A549 (cell line): ENCODE results near the gene TESMIN. TPM values are rescaled to one million over a fixed set of nuclear protein-coding genes. Genes with fewer than 3 reads are reported as not detected.

Experiments
- ATAC-seq, 2 experiments: fragments of 200-7000 bp in 1 of 2; fragments of >200 bp in 1 of 2; cut with Nextera tagmentation in 1 of 2; cut with Tn5 transposase in 1 of 2; 3 replicates each; pipeline versions ENCODE4 v1.8.0 to v1.9.1; 2018 to 2020; ENCODE audit warnings: mild to moderate bottlenecking in 1 of 2, moderate library complexity in 1 of 2
- CTCF ChIA-PET: fragments of 300-600 bp; sonication (Branson Sonifier 250); formaldehyde crosslinking; extraction: SDS; loops from one replicate; lab custom pipeline; 2021; ENCODE audit warnings: antibody characterized with exemption, inconsistent platforms; lab: Yijun Ruan, JAX
- POLR2A ChIA-PET: fragments of 350-600 bp; formaldehyde crosslinking; extraction: SDS; loops from one replicate; lab custom pipeline; 2021; ENCODE audit warnings: antibody characterized with exemption, inconsistent platforms; lab: Yijun Ruan, JAX
- DNase-seq, 2 experiments: peaks; one replicate each; pipeline versions ENCODE4 v3.0.0 to v3.0.0-alpha.2; 2011 to 2016; ENCODE audit warnings: low read depth in 1 of 2, low spot score in 1 of 2
- FAIRE-seq: peaks from 2 replicates; lab custom pipeline; 2011; peaks lifted over from hg19 to GRCh38; lab: Jason Lieb, UNC
- H3K27ac ChIP-seq, 2 experiments: fragments of >200 bp; sonication (Bioruptor Twin); formaldehyde crosslinking; 3 replicates each; pipeline ENCODE4 v1.5.1; 2016 to 2017
- H3K4me1 ChIP-seq: fragments of >200 bp; sonication (Bioruptor Twin); formaldehyde crosslinking; 3 replicates; pipeline ENCODE4 v1.6.1; 2016
- H3K4me2 ChIP-seq: fragments of >200 bp; sonication (Bioruptor Twin); formaldehyde crosslinking; 3 replicates; pipeline ENCODE4 v1.6.1; 2016
- H3K4me3 ChIP-seq: fragments of >200 bp; sonication (Bioruptor Twin); formaldehyde crosslinking; 3 replicates; pipeline ENCODE4 v1.5.1; 2016
- H3K9me3 ChIP-seq: fragments of >200 bp; sonication (Bioruptor Twin); formaldehyde crosslinking; 3 replicates; pipeline ENCODE4 v1.6.1; 2016
- BHLHE40 ChIP-seq: IDR thresholded peaks from 2 replicates; pipeline ENCODE4 v1.6.1; 2012; ENCODE audit warnings: low read depth, low read length, inconsistent platforms
- CBX8 ChIP-seq: fragments of 200-600 bp; sonication (generic); IDR thresholded peaks from 2 replicates; pipeline ENCODE4 v1.6.1; 2016
- CEBPB ChIP-seq, 2 experiments: fragments of >200 bp in 1 of 2; sonication (Bioruptor Twin) in 1 of 2; formaldehyde crosslinking in 1 of 2; IDR thresholded peaks; 2 replicates each; pipeline ENCODE4 v1.6.1; 2012 to 2016
- CHD2 ChIP-seq: fragments of 150-350 bp; IDR thresholded peaks from 2 replicates; pipeline ENCODE4 v1.6.1; 2014; ENCODE audit warnings: low read length; ENCODE audit not compliant: partially characterized antibody
- CHD4 ChIP-seq: fragments of 200-600 bp; sonication (generic); IDR thresholded peaks from 2 replicates; pipeline ENCODE4 v1.6.1; 2016; ENCODE audit warnings: antibody characterized with exemption, mild to moderate bottlenecking, borderline replicate concordance
- EHMT2 ChIP-seq: fragments of 200-600 bp; sonication (generic); IDR thresholded peaks from 2 replicates; pipeline ENCODE4 v1.6.1; 2016; ENCODE audit warnings: antibody characterized with exemption, low read depth, mild to moderate bottlenecking, moderate library complexity
- EP300 ChIP-seq, 2 experiments: fragments of >200 bp; sonication (Bioruptor Twin); formaldehyde crosslinking; IDR thresholded peaks; 2 replicates in 1 of 2; 3 replicates in 1 of 2; pipeline ENCODE4 v1.6.1; 2016 to 2017
- ESRRA ChIP-seq: fragments of 150-350 bp; IDR thresholded peaks from 2 replicates; pipeline ENCODE4 v1.6.1; 2014; ENCODE audit warnings: mild to moderate bottlenecking, low read length, borderline replicate concordance
- FOSB ChIP-seq: fragments of 250-450 bp; sonication (Bioruptor Pico); IDR thresholded peaks from 2 replicates; pipeline ENCODE4 v1.5.0; 2020; ENCODE audit warnings: mild to moderate bottlenecking, moderate library complexity
- FOXS1 ChIP-seq: fragments of 250-450 bp; sonication (Bioruptor Pico); IDR thresholded peaks from 2 replicates; pipeline ENCODE4 v1.5.0; 2020; ENCODE audit warnings: mild to moderate bottlenecking, moderate library complexity
- GATA3 ChIP-seq: IDR thresholded peaks from 2 replicates; pipeline ENCODE4 v1.6.1; 2012; ENCODE audit warnings: borderline replicate concordance
- HDAC2 ChIP-seq: fragments of 200-600 bp; sonication (generic); IDR thresholded peaks from 2 replicates; pipeline ENCODE4 v1.6.1; 2016
- HEYL ChIP-seq: fragments of 250-450 bp; sonication (Bioruptor Pico); IDR thresholded peaks from 2 replicates; pipeline ENCODE4 v1.8.0; 2021; ENCODE audit warnings: mild to moderate bottlenecking, moderate library complexity
- KDM1A ChIP-seq: fragments of 200-600 bp; sonication (generic); IDR thresholded peaks from 2 replicates; pipeline ENCODE4 v1.6.1; 2016; ENCODE audit warnings: low read depth, mild to moderate bottlenecking
- MAFK ChIP-seq: fragments of 450-650 bp; IDR thresholded peaks from 2 replicates; pipeline ENCODE4 v1.6.1; 2014; ENCODE audit not compliant: partially characterized antibody
- PHF8 ChIP-seq: fragments of 200-600 bp; sonication (generic); IDR thresholded peaks from 2 replicates; pipeline ENCODE4 v1.6.1; 2016; ENCODE audit warnings: low read depth, mild to moderate bottlenecking, antibody characterized with exemption, moderate library complexity, borderline replicate concordance
- POLR2A ChIP-seq: IDR thresholded peaks from 2 replicates; pipeline ENCODE4 v1.6.1; 2012; ENCODE audit warnings: mild to moderate bottlenecking, low read length
- RAD21 ChIP-seq, 2 experiments: fragments of >200 bp in 1 of 2; sonication (Bioruptor Twin) in 1 of 2; formaldehyde crosslinking in 1 of 2; IDR thresholded peaks in 1 of 2; conservative IDR thresholded peaks in 1 of 2; 2 replicates in 1 of 2; 3 replicates in 1 of 2; pipeline ENCODE4 v1.6.1; 2012 to 2018; ENCODE audit warnings: inconsistent platforms in 1 of 2
- RARB ChIP-seq: fragments of 250-450 bp; sonication (Bioruptor Pico); IDR thresholded peaks from 2 replicates; pipeline ENCODE4 v1.8.0; 2021; ENCODE audit warnings: mild to moderate bottlenecking, moderate library complexity
- RCOR1 ChIP-seq: fragments of 150-350 bp; IDR thresholded peaks from 2 replicates; pipeline ENCODE4 v1.6.1; 2014; ENCODE audit warnings: antibody characterized with exemption, low read length, low read depth
- RFX5 ChIP-seq: fragments of 450-650 bp; IDR thresholded peaks from 2 replicates; pipeline ENCODE4 v1.7.1; 2014; ENCODE audit warnings: antibody characterized with exemption, mild to moderate bottlenecking, moderate library complexity
- SREBF2 ChIP-seq: fragments of 450-650 bp; IDR thresholded peaks from 2 replicates; pipeline ENCODE4 v1.6.1; 2014; ENCODE audit warnings: mild to moderate bottlenecking, moderate library complexity
- ZC3H11A ChIP-seq: fragments of 450-650 bp; IDR thresholded peaks from 2 replicates; pipeline ENCODE4 v1.6.1; 2014; ENCODE audit warnings: antibody characterized with exemption, mild to moderate bottlenecking
- ZNF302 ChIP-seq: fragments of 250-450 bp; sonication (Bioruptor Pico); IDR thresholded peaks from 2 replicates; pipeline ENCODE4 v1.9.0; 2021; ENCODE audit warnings: inconsistent platforms, mild to moderate bottlenecking, moderate library complexity
- WGBS: methylation state at CpG from one replicate; pipeline ENCODE4 v1.1.6; 2017; ENCODE audit errors: missing lambda C conversion rate; 5-methylcytosine and 5-hydroxymethylcytosine counted together
- polyA plus RNA-seq, 4 experiments: library from polyadenylated mRNA; depleted of rRNA in 3 of 4; stranded (reverse); fragments of >200 nt; fragmentation: RNase III in 1 of 4; extraction: RNeasy Plus Mini Kit Qiagen cat#74134 plus additional on column Dnase treatment in 1 of 4; gene quantifications; 2 replicates in 3 of 4; 3 replicates in 1 of 4; pipeline ENCODE4 v1.2.3, GENCODE V29; 2011 to 2017
- TF ChIP-seq, protein P1 (sequence below): IDR thresholded peaks from 2 replicates; pipeline ENCODE4 v1.6.1; 2012
- TF ChIP-seq, protein P2 (sequence below): fragments of 250-450 bp; sonication (Bioruptor Pico); IDR thresholded peaks from 2 replicates; pipeline ENCODE4 v1.5.0; 2021; ENCODE audit warnings: mild to moderate bottlenecking, moderate library complexity, borderline replicate concordance
- TF ChIP-seq, protein P3 (sequence below): fragments of 250-450 bp; sonication (Bioruptor Pico); IDR thresholded peaks from 2 replicates; pipeline ENCODE4 v1.5.0; 2020; ENCODE audit warnings: low read depth, mild to moderate bottlenecking, moderate library complexity
- TF ChIP-seq, protein P4 (sequence below): fragments of 450-650 bp; IDR thresholded peaks from 2 replicates; pipeline ENCODE4 v1.6.1; 2014; ENCODE audit warnings: antibody characterized with exemption

The TESMIN gene
- polyA plus RNA-seq, 2 of the 4 experiments (the other 2 are of a cell fraction) = 4.5 to 5.2 TPM

DNA sequence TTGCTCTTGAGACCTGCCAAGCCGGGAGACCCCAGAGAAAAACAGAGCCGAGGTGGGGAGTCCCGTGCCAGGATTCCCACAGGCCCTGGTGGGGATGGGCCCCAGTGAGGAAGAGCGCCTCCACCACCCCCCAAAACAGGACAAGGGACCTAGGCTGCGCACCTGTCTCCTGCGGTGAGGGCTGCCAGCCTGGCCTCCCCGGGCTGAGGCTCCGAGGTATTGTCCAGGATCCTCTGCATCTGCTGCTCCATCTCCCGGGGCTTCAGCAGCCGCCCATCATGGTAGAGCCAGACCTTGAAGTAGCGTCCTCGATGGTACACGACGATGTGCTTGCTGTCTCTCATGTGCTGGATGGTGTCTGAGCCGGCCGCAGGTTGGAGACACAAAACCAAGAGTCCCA lies 33.3 kb upstream of the TESMIN start:
- WGBS = 97% methylated on average over 12 of the region's 16 CpGs
- H3K4me2 ChIP-seq = no peak overlapping the region
- ChIA-PET POLR2A (no interaction called here), CTCF (interaction anchor here (0.9 kb wide), 1 partner anchor 16 kb away, joined by 3 read pairs; no protein-coding TSS in a partner anchor)
- ATAC-seq = no peak
- H3K27ac ChIP-seq = no peak overlapping the region
- no peak overlapping the region for H3K4me3 ChIP-seq
- H3K4me1 ChIP-seq = no peaks in the 10 kb centered on the region
- FAIRE-seq = no peak
- TF ChIP-seq ESRRA (no peak), CHD2 (no peak), HEYL (no peak), FOXS1 (CRISPR knock-in tag) (no peak), GATA3 (no peak), MAFK (no peak), ZNF302 (CRISPR knock-in tag) (no peak), EP300 (IDR thresholded peaks at IDR 0.05) (no peak), SREBF2 (no peak), EHMT2 (no peak), POLR2A (no peak)
- DNase-seq = no peak
- no peaks in the 10 kb centered on the region for H3K9me3 ChIP-seq

DNA sequence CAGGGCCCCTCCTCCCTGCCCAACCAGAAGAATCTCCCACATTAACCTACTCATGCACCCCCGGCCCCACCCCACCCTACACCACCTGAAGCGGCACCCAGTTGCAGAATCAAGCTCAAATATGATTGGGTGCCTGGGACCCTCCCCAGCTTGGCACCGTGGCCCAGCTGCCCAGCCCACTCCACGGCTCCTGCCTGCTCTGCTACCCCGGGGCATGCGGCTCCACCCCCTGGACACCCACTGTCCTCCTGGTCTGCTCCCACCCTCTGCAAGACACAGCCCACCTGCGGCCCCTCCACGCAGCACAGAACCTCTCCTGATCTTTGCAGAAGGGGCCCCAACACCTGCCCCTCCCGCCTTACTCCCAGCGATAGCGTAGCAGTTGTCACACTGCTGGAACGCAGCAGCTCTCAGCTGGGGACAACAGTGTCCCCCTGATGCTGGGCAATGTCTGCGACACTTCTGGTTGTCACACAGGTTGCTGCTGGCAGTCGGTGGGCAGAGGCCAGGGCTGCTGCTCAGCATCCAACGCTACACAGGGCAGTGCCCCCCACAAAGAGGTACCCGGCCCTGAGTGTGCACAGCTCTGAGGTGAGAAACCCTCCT lies 32.0 kb upstream of the TESMIN start:
- FAIRE-seq (no peak), ATAC-seq (peak in 1 of 2 experiments; percentile 50; a peak in 1 of 6 replicates), DNase-seq (no peak)
- Histone ChIP-seq H3K4me1 (no peaks in the 10 kb centered on the region), H3K4me3 (no peak overlapping the region), H3K27ac (no peak overlapping the region), H3K9me3 (no peaks in the 10 kb centered on the region), H3K4me2 (no peak overlapping the region)
- WGBS = 89% methylated on average over 13 of the region's 16 CpGs
- CTCF ChIA-PET = interaction anchor here (1.5 kb wide), 1 partner anchor 16 kb away, joined by 5 read pairs; no protein-coding TSS in a partner anchor
- POLR2A ChIA-PET = no interaction called here
- TF ChIP-seq CBX8 (no peak), CHD4 (no peak)
- TF ChIP-seq, protein P1, sequence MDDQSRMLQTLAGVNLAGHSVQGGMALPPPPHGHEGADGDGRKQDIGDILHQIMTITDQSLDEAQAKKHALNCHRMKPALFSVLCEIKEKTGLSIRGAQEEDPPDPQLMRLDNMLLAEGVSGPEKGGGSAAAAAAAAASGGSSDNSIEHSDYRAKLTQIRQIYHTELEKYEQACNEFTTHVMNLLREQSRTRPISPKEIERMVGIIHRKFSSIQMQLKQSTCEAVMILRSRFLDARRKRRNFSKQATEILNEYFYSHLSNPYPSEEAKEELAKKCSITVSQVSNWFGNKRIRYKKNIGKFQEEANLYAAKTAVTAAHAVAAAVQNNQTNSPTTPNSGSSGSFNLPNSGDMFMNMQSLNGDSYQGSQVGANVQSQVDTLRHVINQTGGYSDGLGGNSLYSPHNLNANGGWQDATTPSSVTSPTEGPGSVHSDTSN = no peak

DNA sequence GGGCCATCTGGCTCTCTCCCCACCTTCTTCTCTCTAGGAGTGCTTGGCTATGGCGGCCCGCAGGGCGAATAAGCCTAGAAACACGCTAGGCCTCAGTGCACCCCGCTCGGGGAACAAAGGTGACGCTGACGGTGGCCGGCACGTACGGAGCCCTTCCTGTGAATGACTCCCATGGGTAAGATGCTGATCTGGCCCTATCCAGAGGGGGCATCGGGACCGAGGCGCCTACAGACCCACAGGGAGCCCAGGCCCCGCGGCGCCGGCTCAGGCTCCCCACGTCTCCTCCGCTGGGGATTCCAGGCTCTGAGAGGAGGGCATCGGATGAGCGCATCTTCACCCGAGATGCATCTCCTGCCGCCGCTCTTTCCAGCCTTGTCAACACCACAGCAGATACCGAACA lies 31.4 kb upstream of the TESMIN start:
- Histone ChIP-seq H3K4me1 (no peaks in the 10 kb centered on the region), H3K4me3 (no peak overlapping the region), H3K9me3 (no peaks in the 10 kb centered on the region), H3K4me2 (no peak overlapping the region), H3K27ac (no peak overlapping the region)
- ChIA-PET CTCF (interaction anchor here (0.7 kb wide), 1 partner anchor 9 kb away, joined by 3 read pairs; no protein-coding TSS in a partner anchor), POLR2A (no interaction called here)
- ATAC-seq (no peak), DNase-seq (no peak), FAIRE-seq (no peak)
- TF ChIP-seq BHLHE40 (no peak), EHMT2 (no peak), KDM1A (no peak), PHF8 (no peak), ZC3H11A (no peak), HDAC2 (no peak), POLR2A (no peak), RFX5 (no peak), CBX8 (no peak), GATA3 (no peak), RAD21 (conservative IDR thresholded peaks at IDR 0.05 in 1 of 2, IDR thresholded peaks at IDR 0.05 in 1 of 2) (no peak), CEBPB (IDR thresholded peaks at IDR 0.05) (no peak), RCOR1 (no peak), FOSB (no peak), RARB (CRISPR knock-in tag) (no peak)
- TF ChIP-seq, protein P2, sequence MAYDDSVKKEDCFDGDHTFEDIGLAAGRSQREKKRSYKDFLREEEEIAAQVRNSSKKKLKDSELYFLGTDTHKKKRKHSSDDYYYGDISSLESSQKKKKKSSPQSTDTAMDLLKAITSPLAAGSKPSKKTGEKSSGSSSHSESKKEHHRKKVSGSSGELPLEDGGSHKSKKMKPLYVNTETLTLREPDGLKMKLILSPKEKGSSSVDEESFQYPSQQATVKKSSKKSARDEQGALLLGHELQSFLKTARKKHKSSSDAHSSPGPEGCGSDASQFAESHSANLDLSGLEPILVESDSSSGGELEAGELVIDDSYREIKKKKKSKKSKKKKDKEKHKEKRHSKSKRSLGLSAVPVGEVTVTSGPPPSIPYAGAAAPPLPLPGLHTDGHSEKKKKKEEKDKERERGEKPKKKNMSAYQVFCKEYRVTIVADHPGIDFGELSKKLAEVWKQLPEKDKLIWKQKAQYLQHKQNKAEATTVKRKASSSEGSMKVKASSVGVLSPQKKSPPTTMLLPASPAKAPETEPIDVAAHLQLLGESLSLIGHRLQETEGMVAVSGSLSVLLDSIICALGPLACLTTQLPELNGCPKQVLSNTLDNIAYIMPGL (CRISPR knock-in tag) = no peak
- TF ChIP-seq, protein P3, sequence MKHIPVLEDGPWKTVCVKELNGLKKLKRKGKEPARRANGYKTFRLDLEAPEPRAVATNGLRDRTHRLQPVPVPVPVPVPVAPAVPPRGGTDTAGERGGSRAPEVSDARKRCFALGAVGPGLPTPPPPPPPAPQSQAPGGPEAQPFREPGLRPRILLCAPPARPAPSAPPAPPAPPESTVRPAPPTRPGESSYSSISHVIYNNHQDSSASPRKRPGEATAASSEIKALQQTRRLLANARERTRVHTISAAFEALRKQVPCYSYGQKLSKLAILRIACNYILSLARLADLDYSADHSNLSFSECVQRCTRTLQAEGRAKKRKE (CRISPR knock-in tag) = no peak
- TF ChIP-seq, protein P4, sequence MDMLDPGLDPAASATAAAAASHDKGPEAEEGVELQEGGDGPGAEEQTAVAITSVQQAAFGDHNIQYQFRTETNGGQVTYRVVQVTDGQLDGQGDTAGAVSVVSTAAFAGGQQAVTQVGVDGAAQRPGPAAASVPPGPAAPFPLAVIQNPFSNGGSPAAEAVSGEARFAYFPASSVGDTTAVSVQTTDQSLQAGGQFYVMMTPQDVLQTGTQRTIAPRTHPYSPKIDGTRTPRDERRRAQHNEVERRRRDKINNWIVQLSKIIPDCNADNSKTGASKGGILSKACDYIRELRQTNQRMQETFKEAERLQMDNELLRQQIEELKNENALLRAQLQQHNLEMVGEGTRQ = no peak
- 93% methylated on average over 26 of the region's 26 CpGs for WGBS
